Astrocyte of the spinal cord (primary cell): ENCODE measurements around the gene PHF1.

ENCODE experiments used
- DNase-seq: peaks from one replicate; pipeline ENCODE4 v3.0.0; 2011; ENCODE audit warnings: low read depth, low spot score
- H3K4me3 ChIP-seq: 2 replicates; pipeline ENCODE4 v1.5.1; 2011; ENCODE audit warnings: low read depth, mild to moderate bottlenecking, low read length, moderate library complexity
- CTCF ChIP-seq: IDR thresholded peaks from 2 replicates; pipeline ENCODE4 v1.5.1; 2012; ENCODE audit warnings: low read depth, mild to moderate bottlenecking, low read length, inconsistent platforms
- in situ Hi-C: cut with HindIII; loops from 2 replicates; pipeline ENCODE4 v1.10.0; 2017; ENCODE audit warnings: low sequenced_read_pairs

Gene PHF1

GRCh38 chr6:33420491-33421343 is 9.9 kb downstream of the PHF1 start:
- TF ChIP-seq CTCF: no peak
- no peak for DNase-seq
- in situ Hi-C loops: no loop called here
- peak overlapping the region; percentile 47 for H3K4me3 ChIP-seq

GRCh38 chr6:33421344-33421643 is 10.5 kb downstream of the PHF1 start:
- TF ChIP-seq CTCF: no peak
- H3K4me3 ChIP-seq: no peak overlapping the region
- in situ Hi-C loops: no loop called here
- no peak for DNase-seq

GRCh38 chr6:33423777-33424176 is 13.0 kb downstream of the PHF1 start:
- in situ Hi-C loops: no loop called here
- H3K4me3 ChIP-seq: no peak overlapping the region
- DNase-seq: no peak
- no peak for TF ChIP-seq CTCF

- in situ Hi-C loops: no loop called here
- H3K4me3 ChIP-seq: peak overlapping the region; percentile 55
- TF ChIP-seq CTCF: no peak
- no peak for DNase-seq
Measured at GRCh38 chr6:33424855-33425667, 14.2 kb downstream of the PHF1 start.

- peak; percentile 86 for DNase-seq
Measured at GRCh38 chr6:33425668-33426577, 15.1 kb downstream of the PHF1 start.

More at GRCh38 chr6:33425668-33426577, 15.1 kb downstream of the PHF1 start:
- in situ Hi-C loops: no loop called here
- TF ChIP-seq CTCF: peak; percentile 68
- peak overlapping the region; percentile 55 for H3K4me3 ChIP-seq
